ENCODE data around the gene SLC6A7.

Gene SLC6A7

GRCh38 chr5:150217873-150218692 is 28.2 kb downstream of the SLC6A7 start:
- Histone ChIP-seq H3K4me2 (ENCODE audit: low read length) (no peak overlapping the region), H3K27ac (no peak overlapping the region), H3K4me1 (no peaks in the 10 kb centered on the region), H3K36me3 (ENCODE audit: control insufficient read depth, insufficient read depth, low read length) (no peaks in the 10 kb centered on the region), H3K27me3 (ENCODE audit: control insufficient read depth, insufficient read depth, low read length) (no peaks in the 10 kb centered on the region), H3K9ac (no peak overlapping the region), H3K9me3 (ENCODE audit: control insufficient read depth, low read length) (no peaks in the 10 kb centered on the region), H3K4me3 (ENCODE audit: low read depth, low read length) (no peak overlapping the region), H3K79me2 (no peaks in the 10 kb centered on the region), H2AFZ (no peak overlapping the region)
- peak; percentile 90 for TF ChIP-seq CTCF (IDR thresholded peaks at IDR 0.05)

- Histone ChIP-seq H3K9me3 (ENCODE audit: control insufficient read depth, low read length) (no peaks in the 10 kb centered on the region), H3K27ac (no peak overlapping the region), H3K36me3 (ENCODE audit: control insufficient read depth, insufficient read depth, low read length) (no peaks in the 10 kb centered on the region), H2AFZ (no peak overlapping the region), H3K27me3 (ENCODE audit: control insufficient read depth, insufficient read depth, low read length) (no peaks in the 10 kb centered on the region), H3K4me3 (ENCODE audit: low read depth, low read length) (no peak overlapping the region), H3K4me2 (ENCODE audit: low read length) (no peak overlapping the region), H3K9ac (no peak overlapping the region), H3K79me2 (no peaks in the 10 kb centered on the region), H3K4me1 (no peaks in the 10 kb centered on the region)
- TF ChIP-seq CTCF (IDR thresholded peaks at IDR 0.05): no peak
Measured at GRCh38 chr5:150218693-150219035, 28.8 kb downstream of the SLC6A7 start.

- Histone ChIP-seq H3K9ac (no peak overlapping the region), H3K79me2 (no peaks in the 10 kb centered on the region), H3K27me3 (ENCODE audit: control insufficient read depth, insufficient read depth, low read length) (no peaks in the 10 kb centered on the region), H3K4me2 (ENCODE audit: low read length) (no peak overlapping the region), H2AFZ (no peak overlapping the region), H3K4me3 (ENCODE audit: low read depth, low read length) (no peak overlapping the region), H3K9me3 (ENCODE audit: control insufficient read depth, low read length) (no peaks in the 10 kb centered on the region), H3K36me3 (ENCODE audit: control insufficient read depth, insufficient read depth, low read length) (no peaks in the 10 kb centered on the region), H3K4me1 (no peaks in the 10 kb centered on the region), H3K27ac (no peak overlapping the region)
- no peak for TF ChIP-seq CTCF (IDR thresholded peaks at IDR 0.05)
Measured at GRCh38 chr5:150219142-150219541, 29.3 kb downstream of the SLC6A7 start.

- H3K4me2 ChIP-seq (ENCODE audit: low read length): no peak overlapping the region
- no peak overlapping the region for H3K4me3 ChIP-seq (ENCODE audit: low read depth, low read length)
- H3K9me3 ChIP-seq (ENCODE audit: control insufficient read depth, low read length): no peaks in the 10 kb centered on the region
- H3K79me2 ChIP-seq: no peaks in the 10 kb centered on the region
- H3K9ac ChIP-seq: no peak overlapping the region
- no peaks in the 10 kb centered on the region for H3K36me3 ChIP-seq (ENCODE audit: control insufficient read depth, insufficient read depth, low read length)
- H3K27ac ChIP-seq: no peak overlapping the region
- no peaks in the 10 kb centered on the region for H3K4me1 ChIP-seq
- H2AFZ ChIP-seq: no peak overlapping the region
- no peak for TF ChIP-seq CTCF (IDR thresholded peaks at IDR 0.05)
- no peaks in the 10 kb centered on the region for H3K27me3 ChIP-seq (ENCODE audit: control insufficient read depth, insufficient read depth, low read length)
Measured at GRCh38 chr5:150219861-150220260, 30.0 kb downstream of the SLC6A7 start.

- no peaks in the 10 kb centered on the region for H3K9me3 ChIP-seq (ENCODE audit: control insufficient read depth, low read length)
Measured at GRCh38 chr5:150221471-150221870, 31.6 kb downstream of the SLC6A7 start.

More at GRCh38 chr5:150221471-150221870, 31.6 kb downstream of the SLC6A7 start:
- H3K4me3 ChIP-seq (ENCODE audit: low read depth, low read length): no peak overlapping the region
- no peaks in the 10 kb centered on the region for H3K79me2 ChIP-seq
- no peak overlapping the region for H3K4me2 ChIP-seq (ENCODE audit: low read length)
- H2AFZ ChIP-seq: no peak overlapping the region
- no peak for TF ChIP-seq CTCF (IDR thresholded peaks at IDR 0.05)
- no peak overlapping the region for H3K27ac ChIP-seq
- H3K9ac ChIP-seq: no peak overlapping the region
- H3K36me3 ChIP-seq (ENCODE audit: control insufficient read depth, insufficient read depth, low read length): no peaks in the 10 kb centered on the region
- H3K27me3 ChIP-seq (ENCODE audit: control insufficient read depth, insufficient read depth, low read length): no peaks in the 10 kb centered on the region
- H3K4me1 ChIP-seq: no peaks in the 10 kb centered on the region

All from parathyroid adenoma (tissue), 2 donors.